HG03520 (cell line): Measurements from ENCODE around the gene DELE1.
"Not testable (repeated sequence)": the region's sequence is repeated elsewhere in the genome, so short reads cannot be mapped to it uniquely, and the experiment has no call there.

ENCODE experiments used
- ATAC-seq: cut with Tn5 transposase; IDR thresholded peaks from one replicate; pipeline ENCODE4 v1.9.1; 2021; ENCODE audit warnings: mild to moderate bottlenecking, moderate library complexity; ENCODE audit not compliant: unreplicated experiment

Gene DELE1

GRCh38 chr5:141920771-141921170 is 2.9 kb upstream of the DELE1 start:
- ATAC-seq = no peak

DNA sequence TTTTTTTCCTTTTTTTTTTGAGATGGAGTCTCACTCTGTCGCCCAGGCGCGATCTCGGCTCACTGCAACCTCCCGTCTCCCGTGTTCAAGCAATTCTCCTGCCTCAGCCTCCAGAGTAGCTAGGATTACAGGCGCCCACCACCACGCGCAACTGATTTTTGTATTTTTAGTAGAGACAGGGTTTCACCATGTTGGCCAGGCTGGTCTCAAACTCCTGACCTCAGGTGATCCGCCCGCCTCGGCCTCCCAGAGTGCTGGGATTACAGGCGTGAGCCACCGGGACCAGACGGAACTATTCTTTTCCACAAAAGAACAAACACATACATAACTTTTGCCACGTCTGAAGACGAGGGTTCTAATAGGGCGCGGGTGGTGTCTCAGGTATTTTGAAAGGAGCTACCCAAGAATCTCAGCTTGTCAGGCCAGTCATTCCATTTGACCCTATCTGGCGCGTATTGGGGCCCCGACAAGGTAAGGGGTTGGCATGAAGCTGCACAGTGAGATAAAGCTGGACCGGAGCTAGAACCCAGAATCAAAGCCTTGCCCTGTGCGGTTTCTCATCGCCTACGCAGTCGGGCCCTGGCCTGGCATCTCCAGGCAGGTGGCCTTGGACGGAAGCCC is 734 bp upstream of the DELE1 start:
- ATAC-seq = not testable (repeated sequence)

DNA sequence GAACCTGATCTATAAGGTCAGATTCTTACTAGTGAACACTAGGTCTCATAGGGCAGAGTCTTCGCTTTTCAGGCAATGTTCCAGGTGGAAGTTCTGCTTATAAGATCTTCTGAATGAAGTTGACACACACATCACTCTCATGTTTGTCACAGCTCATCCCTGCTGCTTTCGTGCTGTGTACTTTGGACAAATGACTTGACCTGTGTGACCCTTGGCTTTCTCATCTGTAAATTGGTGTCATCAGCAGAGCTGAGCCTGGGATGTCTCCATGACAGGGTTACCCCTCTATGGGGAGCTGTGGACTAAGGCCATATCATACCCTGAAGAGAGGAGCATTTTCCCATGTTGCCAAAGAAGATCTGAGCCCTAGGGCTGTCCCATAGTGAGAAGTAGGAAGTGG is 2.8 kb downstream of the DELE1 start:
- no peak for ATAC-seq

DNA sequence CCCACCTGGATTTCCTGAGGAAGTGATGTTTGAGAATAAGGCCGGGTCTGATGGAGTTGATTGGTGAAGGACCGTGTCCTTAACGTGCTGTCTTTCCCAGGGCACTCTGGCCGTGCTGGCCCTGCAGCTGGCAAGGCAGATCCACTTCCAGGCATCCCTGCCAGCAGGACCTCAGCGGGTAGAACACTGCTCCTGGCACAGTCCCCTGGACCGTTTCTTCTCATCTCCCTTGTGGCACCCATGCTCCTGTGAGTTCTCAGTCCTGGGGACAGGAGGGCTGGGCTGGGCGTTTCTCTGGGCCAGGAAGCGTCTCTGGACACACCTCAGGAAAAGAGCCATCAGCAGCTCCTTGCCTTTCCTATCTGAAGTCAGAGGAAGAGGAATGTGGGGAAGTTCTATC is 4.4 kb downstream of the DELE1 start:
- no peak for ATAC-seq

DNA sequence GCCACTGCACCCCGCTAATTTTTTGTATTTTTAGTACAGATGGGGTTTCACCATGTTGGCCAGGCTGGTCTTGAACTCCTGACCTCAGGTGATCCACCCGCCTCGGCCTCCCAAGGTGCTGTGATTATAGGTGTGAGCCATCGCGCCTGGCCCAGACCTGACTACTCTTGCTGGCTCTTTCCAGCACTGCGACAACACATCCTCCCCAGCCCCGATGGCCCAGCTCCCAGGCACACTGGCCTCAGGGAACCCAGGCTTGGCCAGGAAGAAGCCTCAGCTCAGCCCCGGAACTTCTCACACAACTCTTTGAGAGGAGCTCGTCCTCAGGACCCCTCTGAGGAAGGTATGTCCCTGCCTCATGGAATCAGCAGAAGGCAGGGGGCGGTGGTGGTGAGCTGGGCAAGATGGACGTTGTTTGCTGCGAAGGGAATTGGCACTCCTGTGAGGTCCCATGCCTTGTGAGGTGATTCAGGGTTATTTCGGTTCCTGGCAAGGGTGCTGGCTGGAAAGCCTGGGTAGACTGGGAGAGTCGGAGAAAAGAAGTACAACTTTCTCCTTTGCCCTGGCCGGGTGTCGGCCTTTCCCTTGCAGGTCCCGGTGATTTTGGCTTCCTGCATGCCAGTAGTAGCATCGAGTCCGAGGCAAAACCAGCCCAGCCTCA is 5.9 kb downstream of the DELE1 start:
- ATAC-seq = no peak

DNA sequence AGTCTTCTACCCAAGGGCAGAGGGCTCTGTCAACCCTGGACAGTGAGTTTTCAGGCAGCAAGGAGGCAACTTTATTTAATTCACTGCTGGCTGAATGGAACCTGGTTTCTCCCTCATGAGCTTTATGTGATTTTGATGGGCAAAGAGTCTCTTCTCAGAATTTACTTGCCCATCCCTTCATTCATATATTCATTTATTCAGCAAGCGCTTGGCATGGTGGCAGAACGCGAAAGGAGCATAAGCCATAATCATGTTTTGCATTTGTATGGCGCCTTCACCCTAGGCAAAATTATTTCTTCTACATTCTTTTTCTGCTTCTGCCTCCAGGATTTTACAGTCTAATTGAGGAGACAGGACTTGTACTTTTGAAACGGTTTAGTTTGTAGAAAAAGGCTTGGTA is 8.0 kb downstream of the DELE1 start:
- no peak for ATAC-seq

GRCh38 chr5:141933151-141933550 is 9.5 kb downstream of the DELE1 start:
- ATAC-seq = no peak

- ATAC-seq = no peak
These were observed 10.6 kb downstream of the DELE1 start for GRCh38 chr5:141934099-141934844.

GRCh38 chr5:141935538-141935937 is 11.9 kb downstream of the DELE1 start:
- no peak for ATAC-seq

- ATAC-seq = no peak
These were observed 17.1 kb downstream of the DELE1 start for GRCh38 chr5:141940695-141941271.

DNA sequence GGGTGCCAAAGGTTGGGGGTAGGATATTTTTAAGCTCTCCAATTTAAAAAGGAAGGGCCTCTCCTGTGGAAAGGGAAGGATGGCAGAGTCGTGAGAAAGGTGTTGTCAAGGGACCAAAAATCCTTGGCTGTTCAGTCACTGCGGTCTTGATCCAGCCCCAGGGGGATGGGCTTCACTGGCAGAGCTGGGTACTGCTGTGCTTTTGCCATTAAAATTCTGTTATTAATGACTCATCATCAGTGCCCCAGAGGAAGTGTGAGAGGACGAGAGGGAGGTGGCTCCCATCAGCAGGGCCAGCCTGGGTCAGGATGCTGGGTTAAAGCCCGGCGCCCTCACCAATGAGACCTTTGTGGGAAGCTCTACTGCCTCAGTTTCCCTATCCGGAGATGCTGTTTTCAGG is 17.6 kb downstream of the DELE1 start:
- no peak for ATAC-seq

DNA sequence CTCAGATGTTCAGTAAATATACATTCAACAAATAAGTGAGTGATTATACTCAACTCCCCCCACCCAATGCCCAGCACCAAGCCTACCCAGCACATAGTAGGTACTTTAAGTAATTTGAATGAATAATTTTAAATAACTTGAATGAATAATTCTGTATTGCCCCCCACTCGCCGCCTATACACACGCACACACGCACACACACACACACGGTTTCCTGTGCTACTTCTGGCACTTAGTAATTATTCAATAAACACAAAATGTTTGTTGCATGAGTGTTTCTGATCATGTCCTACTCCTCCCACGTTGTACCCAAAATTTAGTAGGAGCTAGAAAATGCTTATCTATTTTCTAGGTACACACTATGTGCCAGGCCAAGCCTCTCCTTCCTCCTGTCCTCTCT is 18.1 kb downstream of the DELE1 start:
- no peak for ATAC-seq

GRCh38 chr5:141942185-141942857 is 18.6 kb downstream of the DELE1 start:
- ATAC-seq = no peak

- no peak for ATAC-seq
These were observed 20.4 kb downstream of the DELE1 start for GRCh38 chr5:141944076-141944475.

- ATAC-seq = no peak
These were observed 21.9 kb downstream of the DELE1 start for GRCh38 chr5:141945511-141946051.

- no peak for ATAC-seq
These were observed 23.6 kb downstream of the DELE1 start for GRCh38 chr5:141947316-141947715.

GRCh38 chr5:141948812-141949211 is 25.1 kb downstream of the DELE1 start:
- ATAC-seq = no peak

DNA sequence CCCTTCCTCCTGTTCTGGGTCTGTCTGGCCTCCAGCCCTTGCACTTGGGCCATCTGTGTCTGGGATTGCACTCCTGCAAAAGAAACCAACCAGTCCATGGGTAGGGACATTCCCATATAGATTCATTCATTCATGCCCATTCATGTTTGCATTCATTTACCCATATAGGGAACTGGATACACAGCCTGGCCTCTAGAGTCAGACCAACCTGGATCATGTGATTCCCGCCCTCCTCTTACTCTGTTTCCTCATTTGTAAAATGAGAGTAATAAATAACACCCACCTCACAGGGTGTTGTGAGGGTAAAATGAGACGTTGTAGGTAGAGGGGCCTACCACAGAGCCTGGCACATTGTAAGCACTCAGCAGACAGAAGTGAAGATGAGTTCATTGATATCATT is 25.8 kb downstream of the DELE1 start:
- ATAC-seq = no peak

GRCh38 chr5:141950207-141951005 is 26.7 kb downstream of the DELE1 start:
- no peak for ATAC-seq

DNA sequence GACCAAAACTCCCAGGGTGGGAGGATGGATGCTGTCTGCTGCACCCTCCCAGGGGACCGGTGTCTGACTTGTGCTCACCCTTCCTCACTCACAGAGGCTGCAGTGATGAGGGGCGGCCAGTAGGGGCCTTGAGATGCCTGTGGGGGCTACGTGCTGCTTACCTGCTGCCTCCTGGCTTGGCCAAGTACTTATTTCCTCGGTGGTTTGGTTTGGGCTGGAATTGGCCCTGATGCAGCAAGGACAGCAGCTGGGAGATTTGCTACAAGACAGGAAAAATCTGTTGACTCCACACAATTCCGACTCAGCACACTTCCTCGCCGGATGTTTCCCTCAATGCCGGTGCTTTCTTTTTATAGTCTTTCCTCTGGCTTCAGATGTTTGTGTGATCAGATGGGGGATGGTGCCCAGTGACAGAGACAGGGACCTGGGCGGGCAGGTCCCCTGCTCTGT is 27.7 kb downstream of the DELE1 start:
- ATAC-seq = peak; percentile 82
